ENCODE data around the gene CTDSPL. TPM values are rescaled to one million over a fixed set of nuclear protein-coding genes. Genes with fewer than 3 reads are reported as not detected.

The CTDSPL gene
- total and polyA plus RNA-seq, 10 of the 15 experiments (the other 5 are each of a cell fraction or from before 2014, with no cell fraction given), result 0.05 to 0.51 (median 0.18) TPM; not detected in 6

DNA sequence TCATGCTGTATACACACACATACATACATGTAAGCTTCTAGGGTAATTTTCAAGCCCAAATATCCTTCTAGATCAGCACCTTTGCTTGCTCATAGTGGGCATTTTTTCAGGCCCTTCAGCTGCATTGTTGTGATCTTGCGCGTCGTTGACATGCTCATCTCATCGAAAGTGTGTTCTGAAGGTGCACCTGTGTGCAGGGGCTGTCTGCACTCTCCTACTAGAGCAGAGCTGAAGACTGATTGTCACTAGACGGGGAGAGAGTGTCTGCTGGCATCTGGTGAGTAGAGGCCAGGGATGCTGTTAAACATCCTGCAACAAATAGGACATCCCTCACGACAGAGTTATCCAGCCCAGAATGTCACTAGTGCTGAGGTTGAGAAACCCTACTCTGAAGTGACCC is 93.2 kb downstream of the CTDSPL start:
- in situ Hi-C loops (cut with MboI), result no loop called here
- BruUV-seq (replicated peaks), result no TSS peak
- SMC1A ChIA-PET (ENCODE audit: uncharacterized antibody, unreplicated experiment), result no interaction called here
- Histone ChIP-seq H3K27ac (ENCODE audit: control insufficient read depth, insufficient read depth) (no peak overlapping the region), H4K20me1 (ENCODE audit: control insufficient read depth, insufficient read depth) (no peaks in the 10 kb centered on the region), H3K4me2 (ENCODE audit: control insufficient read depth, insufficient read depth) (no peak overlapping the region), H3K9ac (ENCODE audit: control insufficient read depth, insufficient read depth, low read length) (no peak overlapping the region), H3K4me3 (no peak overlapping the region), H2AFZ (ENCODE audit: control insufficient read depth, low read depth, low read length) (no peak overlapping the region), H3K36me3 (ENCODE audit: control insufficient read depth in 2 of 2, insufficient read depth in 2 of 2, low read length in 1 of 2) (no peaks in the 10 kb centered on the region), H3K4me1 (ENCODE audit: control insufficient read depth, insufficient read depth, low read length) (peaks cover 3% of the 10 kb centered on the region), H3K27me3 (replicated peaks in 1 of 2; ENCODE audit: control insufficient read depth in 2 of 2, insufficient read depth in 2 of 2, low read length in 1 of 2) (peaks cover 0 to under 1% of the 10 kb centered on the region in 2 experiments; a peak in 2 of 4 replicates), H3K79me2 (ENCODE audit: control insufficient read depth, insufficient read depth, low read length) (no peaks in the 10 kb centered on the region), H3K9me3 (replicated peaks; ENCODE audit: control insufficient read depth, insufficient read depth, low read length) (no peaks in the 10 kb centered on the region)
- no peak for DNase-seq (ENCODE audit: low read depth, low spot score)
- CTCF ChIA-PET, result interaction anchor here (1.1 to 4.8 kb wide), 2 partner anchors 12 to 44 kb away, joined by 3 to 41 read pairs; no protein-coding TSS in a partner anchor
- intact Hi-C loops (cut with micrococcal nuclease; ENCODE audit: unreplicated experiment), result no loop called here
- FAIRE-seq, result no peak
- RAD21 ChIA-PET (ENCODE audit: unreplicated experiment), result no interaction called here
- ATAC-seq, result no peak
- POLR2A ChIA-PET, result no interaction called here
- 69% methylated on average over 6 of the region's 6 CpGs for WGBS (ENCODE audit: insufficient coverage, insufficient replicate concordance, low lambda C conversion rate, missing lambda C conversion rate)
- TF ChIP-seq, protein P1, sequence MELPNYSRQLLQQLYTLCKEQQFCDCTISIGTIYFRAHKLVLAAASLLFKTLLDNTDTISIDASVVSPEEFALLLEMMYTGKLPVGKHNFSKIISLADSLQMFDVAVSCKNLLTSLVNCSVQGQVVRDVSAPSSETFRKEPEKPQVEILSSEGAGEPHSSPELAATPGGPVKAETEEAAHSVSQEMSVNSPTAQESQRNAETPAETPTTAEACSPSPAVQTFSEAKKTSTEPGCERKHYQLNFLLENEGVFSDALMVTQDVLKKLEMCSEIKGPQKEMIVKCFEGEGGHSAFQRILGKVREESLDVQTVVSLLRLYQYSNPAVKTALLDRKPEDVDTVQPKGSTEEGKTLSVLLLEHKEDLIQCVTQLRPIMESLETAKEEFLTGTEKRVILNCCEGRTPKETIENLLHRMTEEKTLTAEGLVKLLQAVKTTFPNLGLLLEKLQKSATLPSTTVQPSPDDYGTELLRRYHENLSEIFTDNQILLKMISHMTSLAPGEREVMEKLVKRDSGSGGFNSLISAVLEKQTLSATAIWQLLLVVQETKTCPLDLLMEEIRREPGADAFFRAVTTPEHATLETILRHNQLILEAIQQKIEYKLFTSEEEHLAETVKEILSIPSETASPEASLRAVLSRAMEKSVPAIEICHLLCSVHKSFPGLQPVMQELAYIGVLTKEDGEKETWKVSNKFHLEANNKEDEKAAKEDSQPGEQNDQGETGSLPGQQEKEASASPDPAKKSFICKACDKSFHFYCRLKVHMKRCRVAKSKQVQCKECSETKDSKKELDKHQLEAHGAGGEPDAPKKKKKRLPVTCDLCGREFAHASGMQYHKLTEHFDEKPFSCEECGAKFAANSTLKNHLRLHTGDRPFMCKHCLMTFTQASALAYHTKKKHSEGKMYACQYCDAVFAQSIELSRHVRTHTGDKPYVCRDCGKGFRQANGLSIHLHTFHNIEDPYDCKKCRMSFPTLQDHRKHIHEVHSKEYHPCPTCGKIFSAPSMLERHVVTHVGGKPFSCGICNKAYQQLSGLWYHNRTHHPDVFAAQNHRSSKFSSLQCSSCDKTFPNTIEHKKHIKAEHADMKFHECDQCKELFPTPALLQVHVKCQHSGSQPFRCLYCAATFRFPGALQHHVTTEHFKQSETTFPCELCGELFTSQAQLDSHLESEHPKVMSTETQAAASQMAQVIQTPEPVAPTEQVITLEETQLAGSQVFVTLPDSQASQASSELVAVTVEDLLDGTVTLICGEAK (IDR thresholded peaks at IDR 0.05; ENCODE audit: borderline replicate concordance), result no peak
- TF ChIP-seq ZNF24 (IDR thresholded peaks at IDR 0.05), result no peak
- no peak for TF ChIP-seq IRF4 (IDR thresholded peaks at IDR 0.05; ENCODE audit: low read depth, low read length)
- no peak for TF ChIP-seq MXI1 (IDR thresholded peaks at IDR 0.05; ENCODE audit: low read depth, low read length)
- TF ChIP-seq BMI1 (IDR thresholded peaks at IDR 0.05; ENCODE audit: borderline replicate concordance), result no peak
- TF ChIP-seq RAD51 (IDR thresholded peaks at IDR 0.05), result no peak
- TF ChIP-seq POLR2A (IDR thresholded peaks at IDR 0.05; ENCODE audit: low read depth, low read length), result no peak
- no peak for TF ChIP-seq CREB1 (IDR thresholded peaks at IDR 0.05; ENCODE audit: low read depth)
- TF ChIP-seq, protein P2, sequence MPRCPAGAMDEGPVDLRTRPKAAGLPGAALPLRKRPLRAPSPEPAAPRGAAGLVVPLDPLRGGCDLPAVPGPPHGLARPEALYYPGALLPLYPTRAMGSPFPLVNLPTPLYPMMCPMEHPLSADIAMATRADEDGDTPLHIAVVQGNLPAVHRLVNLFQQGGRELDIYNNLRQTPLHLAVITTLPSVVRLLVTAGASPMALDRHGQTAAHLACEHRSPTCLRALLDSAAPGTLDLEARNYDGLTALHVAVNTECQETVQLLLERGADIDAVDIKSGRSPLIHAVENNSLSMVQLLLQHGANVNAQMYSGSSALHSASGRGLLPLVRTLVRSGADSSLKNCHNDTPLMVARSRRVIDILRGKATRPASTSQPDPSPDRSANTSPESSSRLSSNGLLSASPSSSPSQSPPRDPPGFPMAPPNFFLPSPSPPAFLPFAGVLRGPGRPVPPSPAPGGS (IDR thresholded peaks at IDR 0.05; ENCODE audit: borderline replicate concordance, insufficient read depth, low read depth, low read length, poor library complexity, severe bottlenecking), result no peak
- no peak for TF ChIP-seq CHD1 (IDR thresholded peaks at IDR 0.05; ENCODE audit: low read depth, low read length)
- TF ChIP-seq, protein P3, sequence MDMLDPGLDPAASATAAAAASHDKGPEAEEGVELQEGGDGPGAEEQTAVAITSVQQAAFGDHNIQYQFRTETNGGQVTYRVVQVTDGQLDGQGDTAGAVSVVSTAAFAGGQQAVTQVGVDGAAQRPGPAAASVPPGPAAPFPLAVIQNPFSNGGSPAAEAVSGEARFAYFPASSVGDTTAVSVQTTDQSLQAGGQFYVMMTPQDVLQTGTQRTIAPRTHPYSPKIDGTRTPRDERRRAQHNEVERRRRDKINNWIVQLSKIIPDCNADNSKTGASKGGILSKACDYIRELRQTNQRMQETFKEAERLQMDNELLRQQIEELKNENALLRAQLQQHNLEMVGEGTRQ (IDR thresholded peaks at IDR 0.05; ENCODE audit: borderline replicate concordance, low read depth, low read length), result no peak
- no peak for TF ChIP-seq NR2C1 (IDR thresholded peaks at IDR 0.05)
- no peak for TF ChIP-seq SIX5 (IDR thresholded peaks at IDR 0.05; ENCODE audit: low read depth, low read length, severe bottlenecking)
- no peak for TF ChIP-seq ETV6 (conservative IDR thresholded peaks at IDR 0.05 in 1 of 2, IDR thresholded peaks at IDR 0.05 in 1 of 2; ENCODE audit: borderline replicate concordance in 1 of 2, low read depth in 1 of 2)

Measured in GM12878 (cell line).